Measurements from ENCODE around the gene ARHGAP15.

The ARHGAP15 gene

GRCh38 chr2:143717053-143717452 lies 587.8 kb downstream of the ARHGAP15 start:
- Histone ChIP-seq H3K79me2 (ENCODE audit: insufficient read depth, low read length) (no peaks in the 10 kb centered on the region), H3F3A (ENCODE audit: insufficient read depth, low read length) (no peaks in the 10 kb centered on the region), H3K4me3 (ENCODE audit: low read depth, low read length, poor library complexity, severe bottlenecking) (no peak overlapping the region), H3K27ac (ENCODE audit: low read depth, low read length, poor library complexity, severe bottlenecking) (no peak overlapping the region), H3K9ac (ENCODE audit: low read length) (no peak overlapping the region), H3K36me3 (ENCODE audit: insufficient read depth, low read length) (peaks cover 7% of the 10 kb centered on the region), H2AFZ (ENCODE audit: low read length) (no peak overlapping the region), H3K27me3 (ENCODE audit: insufficient read depth, low read length) (no peaks in the 10 kb centered on the region), H4K20me1 (ENCODE audit: insufficient read depth, low read length) (no peaks in the 10 kb centered on the region), H3K9me3 (ENCODE audit: low read length) (0 out of 2 replicates have a peak, but pooled peaks cover under 1% of the 10 kb centered on the region), H3K4me1 (ENCODE audit: insufficient read depth, low read length, severe bottlenecking) (no peaks in the 10 kb centered on the region), H3K4me2 (ENCODE audit: low read length) (no peak overlapping the region), H3K9me2 (ENCODE audit: low read depth, low read length) (no peaks in the 10 kb centered on the region)
- TF ChIP-seq CTCF (IDR thresholded peaks at IDR 0.05; ENCODE audit: low read length) = no peak
- no peak for TF ChIP-seq EZH2 (IDR thresholded peaks at IDR 0.05; ENCODE audit: borderline replicate concordance, low read length)

GRCh38 chr2:143717536-143718168 lies 588.4 kb downstream of the ARHGAP15 start:
- H3K4me2 ChIP-seq (ENCODE audit: low read length) = no peak overlapping the region
- H3K4me1 ChIP-seq (ENCODE audit: insufficient read depth, low read length, severe bottlenecking) = no peaks in the 10 kb centered on the region
- no peaks in the 10 kb centered on the region for H3K79me2 ChIP-seq (ENCODE audit: insufficient read depth, low read length)
- no peaks in the 10 kb centered on the region for H4K20me1 ChIP-seq (ENCODE audit: insufficient read depth, low read length)
- H2AFZ ChIP-seq (ENCODE audit: low read length) = no peak overlapping the region
- no peaks in the 10 kb centered on the region for H3K9me3 ChIP-seq (ENCODE audit: low read length)
- peaks cover 7% of the 10 kb centered on the region for H3K36me3 ChIP-seq (ENCODE audit: insufficient read depth, low read length)
- H3K9ac ChIP-seq (ENCODE audit: low read length) = no peak overlapping the region
- no peaks in the 10 kb centered on the region for H3K9me2 ChIP-seq (ENCODE audit: low read depth, low read length)
- H3K4me3 ChIP-seq (ENCODE audit: low read depth, low read length, poor library complexity, severe bottlenecking) = no peak overlapping the region
- H3K27ac ChIP-seq (ENCODE audit: low read depth, low read length, poor library complexity, severe bottlenecking) = no peak overlapping the region
- H3K27me3 ChIP-seq (ENCODE audit: insufficient read depth, low read length) = no peaks in the 10 kb centered on the region
- TF ChIP-seq CTCF (IDR thresholded peaks at IDR 0.05; ENCODE audit: low read length) (no peak), EZH2 (IDR thresholded peaks at IDR 0.05; ENCODE audit: borderline replicate concordance, low read length) (no peak)
- no peaks in the 10 kb centered on the region for H3F3A ChIP-seq (ENCODE audit: insufficient read depth, low read length)

GRCh38 chr2:143718745-143719144 lies 589.5 kb downstream of the ARHGAP15 start:
- Histone ChIP-seq H3K9ac (ENCODE audit: low read length) (no peak overlapping the region), H3K9me3 (ENCODE audit: low read length) (no peaks in the 10 kb centered on the region), H3K4me2 (ENCODE audit: low read length) (no peak overlapping the region), H4K20me1 (ENCODE audit: insufficient read depth, low read length) (no peaks in the 10 kb centered on the region), H3K36me3 (ENCODE audit: insufficient read depth, low read length) (no peaks in the 10 kb centered on the region; the same call in none of the 2 replicates), H3K4me1 (ENCODE audit: insufficient read depth, low read length, severe bottlenecking) (no peaks in the 10 kb centered on the region), H2AFZ (ENCODE audit: low read length) (no peak overlapping the region), H3K27ac (ENCODE audit: low read depth, low read length, poor library complexity, severe bottlenecking) (no peak overlapping the region), H3K79me2 (ENCODE audit: insufficient read depth, low read length) (no peaks in the 10 kb centered on the region), H3K9me2 (ENCODE audit: low read depth, low read length) (no peaks in the 10 kb centered on the region), H3F3A (ENCODE audit: insufficient read depth, low read length) (no peaks in the 10 kb centered on the region), H3K27me3 (ENCODE audit: insufficient read depth, low read length) (no peaks in the 10 kb centered on the region), H3K4me3 (ENCODE audit: low read depth, low read length, poor library complexity, severe bottlenecking) (no peak overlapping the region)
- TF ChIP-seq CTCF (IDR thresholded peaks at IDR 0.05; ENCODE audit: low read length) (no peak), EZH2 (IDR thresholded peaks at IDR 0.05; ENCODE audit: borderline replicate concordance, low read length) (no peak)
